Measurements from ENCODE around the gene ACSBG1.

ACSBG1 gene

GRCh38 chr15:78203346-78204225 is 30.8 kb downstream of the ACSBG1 start:
- peak in 11 of 14 donors; percentile 5 to 80 (median 63) for DNase-seq

GRCh38 chr15:78201281-78202190 is 32.8 kb downstream of the ACSBG1 start:
- DNase-seq = no peak

- no peak for DNase-seq
Observed at GRCh38 chr15:78200276-78200930, 34.0 kb downstream of the ACSBG1 start.

DNA sequence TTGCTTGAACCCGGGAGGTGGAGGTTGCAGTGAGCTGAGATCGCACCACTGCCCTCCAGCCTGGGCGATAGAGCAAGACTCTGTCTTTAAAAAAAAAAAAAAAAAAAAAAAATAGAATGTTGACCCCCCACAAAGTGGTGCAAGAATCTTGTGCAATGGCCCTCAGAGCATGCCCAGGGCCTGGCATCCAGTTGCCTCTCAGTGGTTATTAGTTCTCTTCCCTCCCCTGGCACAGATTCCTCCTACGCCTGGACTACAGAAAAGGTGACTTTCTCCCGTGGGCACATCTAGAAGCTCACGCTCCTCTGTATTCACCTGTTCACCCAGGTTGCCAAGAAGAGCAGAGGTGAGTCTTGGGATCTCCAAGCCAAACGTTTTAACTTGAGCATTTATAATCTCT is 36.7 kb downstream of the ACSBG1 start:
- DNase-seq = no peak

- no peak for DNase-seq
Observed at GRCh38 chr15:78195735-78196201, 38.6 kb downstream of the ACSBG1 start.

- no peak for DNase-seq
Observed at GRCh38 chr15:78194568-78194925, 39.8 kb downstream of the ACSBG1 start.

DNA sequence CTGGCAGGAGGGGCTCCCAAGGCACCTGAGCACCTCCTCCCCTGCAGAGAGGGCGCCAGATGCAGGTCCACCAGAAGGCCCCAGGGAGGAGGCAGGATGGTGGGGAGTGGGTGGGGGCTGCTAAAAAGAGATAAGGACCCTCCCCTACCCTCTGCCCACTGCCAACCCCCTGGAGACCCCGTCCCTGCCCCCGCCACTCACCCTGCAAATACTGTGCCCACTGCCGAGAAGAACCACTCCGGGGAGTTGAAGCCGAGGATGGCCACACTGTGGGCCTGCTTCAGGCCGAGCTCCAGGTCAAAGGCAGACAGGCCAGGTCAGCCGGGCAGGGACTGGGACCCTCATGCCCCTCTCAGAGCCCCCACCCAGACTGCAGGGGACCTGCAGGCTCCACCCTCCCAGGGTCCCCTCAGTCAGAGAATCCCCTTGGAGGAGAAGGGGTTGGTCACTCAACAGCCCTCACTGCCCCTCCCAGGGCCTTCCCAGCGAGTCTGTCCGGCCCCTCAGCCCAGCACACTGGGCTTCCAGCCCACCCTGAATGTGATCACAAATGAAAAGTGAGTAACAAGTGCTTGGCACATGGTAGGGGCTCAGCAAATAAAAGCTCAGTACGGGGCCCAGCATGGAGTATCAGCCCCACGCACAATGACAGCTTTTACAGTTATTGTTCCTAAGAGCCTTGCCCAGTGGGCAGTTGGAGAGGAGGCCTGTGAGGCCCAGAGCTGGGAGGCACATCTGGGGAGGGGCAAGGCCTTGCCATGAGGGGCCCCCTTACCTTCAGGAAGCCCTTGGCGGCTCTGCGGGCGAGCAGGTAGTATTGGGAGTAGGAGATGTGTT is 40.4 kb downstream of the ACSBG1 start:
- DNase-seq = peak in 1 of 14 donors; percentile 32

DNA sequence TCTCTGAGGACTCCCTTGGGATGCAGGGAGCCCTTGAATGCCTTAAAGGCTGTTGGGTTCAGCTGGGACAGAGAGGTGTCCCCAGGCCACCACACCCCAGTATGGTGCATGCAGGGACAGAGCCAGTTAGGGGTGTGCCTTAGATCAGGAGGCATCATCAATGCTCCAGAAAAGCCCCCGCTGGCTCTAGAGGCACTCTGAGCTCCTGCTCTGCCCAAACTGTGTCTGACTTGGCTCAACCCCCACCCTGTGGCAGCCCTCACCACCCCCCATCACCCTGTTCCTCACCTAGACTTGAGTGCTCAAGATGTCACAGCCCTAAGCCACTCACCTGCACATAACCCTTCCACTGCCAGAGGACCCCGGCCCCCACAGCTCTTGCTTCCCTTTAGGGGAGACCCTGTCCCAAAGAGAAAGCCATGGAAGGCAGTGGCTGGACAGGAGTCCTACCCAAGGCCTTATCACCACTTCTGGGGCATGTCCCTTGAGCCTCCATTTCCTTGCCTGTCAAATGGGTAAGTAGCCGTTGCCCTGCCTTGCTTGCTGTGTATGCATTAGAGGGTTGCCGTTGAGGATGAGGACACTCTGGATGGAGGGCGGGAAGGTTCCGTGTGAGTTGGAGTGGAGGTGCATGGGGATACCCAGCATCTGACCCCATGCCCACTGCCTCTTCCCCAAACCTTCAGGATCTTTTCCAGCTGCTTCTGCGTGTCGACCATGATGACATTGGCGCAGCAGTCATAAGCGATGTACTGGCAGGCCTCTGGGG is 41.4 kb downstream of the ACSBG1 start:
- no peak for DNase-seq

DNA sequence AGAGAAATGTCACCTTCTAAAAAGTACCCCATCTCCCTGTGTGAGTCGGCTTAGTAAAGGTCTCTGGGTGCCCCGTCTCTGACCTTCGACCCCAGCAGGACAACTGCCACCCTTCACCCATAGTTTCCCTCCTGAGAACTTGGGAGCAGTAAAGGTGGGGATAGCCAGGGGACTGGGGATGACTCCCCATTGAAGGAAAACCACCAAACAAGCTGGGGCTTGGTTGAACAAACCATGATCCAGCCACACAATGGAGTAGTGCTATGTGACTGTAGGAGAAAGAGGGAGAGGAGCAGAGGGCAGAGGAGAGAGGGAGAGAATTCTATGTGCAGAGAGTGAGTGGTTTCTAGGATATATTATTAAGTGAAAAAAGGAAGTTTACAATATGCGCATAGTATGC is 51.5 kb downstream of the ACSBG1 start:
- no peak for DNase-seq

- no peak for DNase-seq
Observed at GRCh38 chr15:78182336-78182700, 52.0 kb downstream of the ACSBG1 start.

- DNase-seq = no peak
Observed at GRCh38 chr15:78179906-78180305, 54.5 kb downstream of the ACSBG1 start.

- no peak for DNase-seq
Observed at GRCh38 chr15:78179286-78179840, 55.0 kb downstream of the ACSBG1 start.

- DNase-seq = no peak
Observed at GRCh38 chr15:78178064-78178463, 56.3 kb downstream of the ACSBG1 start.

GRCh38 chr15:78177447-78177873 is 56.9 kb downstream of the ACSBG1 start:
- DNase-seq = peak in 8 of 14 donors; percentile 8 to 56 (median 35)

GRCh38 chr15:78175330-78175729 is 59.0 kb downstream of the ACSBG1 start:
- no peak for DNase-seq

- DNase-seq = no peak
Observed at GRCh38 chr15:78174401-78174800, 60.0 kb downstream of the ACSBG1 start.

DNA sequence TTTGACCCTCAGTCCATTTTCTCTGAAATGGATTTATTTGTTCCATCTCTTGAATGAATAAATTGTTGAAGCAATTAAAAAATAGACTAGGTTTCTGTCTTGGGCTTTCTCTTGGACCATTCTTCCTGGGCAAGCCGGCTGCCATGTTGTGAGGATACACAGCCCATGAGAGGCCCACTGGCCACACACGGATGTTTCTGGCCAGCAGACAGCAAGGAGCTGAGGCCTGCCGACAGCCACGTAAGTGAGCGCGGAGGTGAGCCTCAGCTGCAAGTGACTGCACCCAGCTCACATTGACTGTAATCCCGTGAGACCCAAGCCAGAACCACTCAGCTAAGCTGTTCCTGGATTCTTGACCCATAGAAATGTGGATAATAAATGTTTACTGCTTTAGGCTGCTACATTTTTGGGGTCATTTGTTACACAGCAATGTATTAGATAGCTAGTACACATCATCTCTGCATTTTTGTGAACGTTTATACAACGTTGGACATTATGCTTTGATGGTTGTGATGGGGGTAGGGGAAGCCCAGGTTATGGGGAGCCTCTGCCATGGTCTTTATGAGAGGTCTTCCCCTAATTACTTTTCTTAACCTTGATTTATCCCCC is 62.4 kb downstream of the ACSBG1 start:
- no peak for DNase-seq

GRCh38 chr15:78170848-78171773 is 63.3 kb downstream of the ACSBG1 start:
- no peak for DNase-seq

GRCh38 chr15:78168608-78169007 is 65.8 kb downstream of the ACSBG1 start:
- DNase-seq = no peak

All from C1 segment of cervical spinal cord (tissue), 14 donors.